Coronary artery (tissue), 2 donors: Measurements from ENCODE around the gene AATK.
"Not testable (repeated sequence)": the region's sequence is repeated elsewhere in the genome, so short reads cannot be mapped to it uniquely, and the experiment has no call there.

Experiments
- DNase-seq: peaks from one replicate; pipeline ENCODE4 v3.0.0-alpha.2; 2017; ENCODE audit warnings: low spot score
- H3K27ac ChIP-seq, 2 donors: fragments of 200-600 bp; sonication (generic); one replicate each; pipeline ENCODE4 v1.5.1; 2016 to 2019
- H3K4me3 ChIP-seq: fragments of 200-600 bp; sonication (generic); 2 replicates; pipeline ENCODE4 v1.5.1; 2016; ENCODE audit warnings: mild to moderate bottlenecking, moderate library complexity
- TF ChIP-seq, protein P1 (sequence below): fragments of 200-600 bp; sonication (generic); IDR thresholded peaks from one replicate; pipeline ENCODE4 v1.5.1; 2019; ENCODE audit warnings: antibody characterized with exemption

The AATK gene

DNA sequence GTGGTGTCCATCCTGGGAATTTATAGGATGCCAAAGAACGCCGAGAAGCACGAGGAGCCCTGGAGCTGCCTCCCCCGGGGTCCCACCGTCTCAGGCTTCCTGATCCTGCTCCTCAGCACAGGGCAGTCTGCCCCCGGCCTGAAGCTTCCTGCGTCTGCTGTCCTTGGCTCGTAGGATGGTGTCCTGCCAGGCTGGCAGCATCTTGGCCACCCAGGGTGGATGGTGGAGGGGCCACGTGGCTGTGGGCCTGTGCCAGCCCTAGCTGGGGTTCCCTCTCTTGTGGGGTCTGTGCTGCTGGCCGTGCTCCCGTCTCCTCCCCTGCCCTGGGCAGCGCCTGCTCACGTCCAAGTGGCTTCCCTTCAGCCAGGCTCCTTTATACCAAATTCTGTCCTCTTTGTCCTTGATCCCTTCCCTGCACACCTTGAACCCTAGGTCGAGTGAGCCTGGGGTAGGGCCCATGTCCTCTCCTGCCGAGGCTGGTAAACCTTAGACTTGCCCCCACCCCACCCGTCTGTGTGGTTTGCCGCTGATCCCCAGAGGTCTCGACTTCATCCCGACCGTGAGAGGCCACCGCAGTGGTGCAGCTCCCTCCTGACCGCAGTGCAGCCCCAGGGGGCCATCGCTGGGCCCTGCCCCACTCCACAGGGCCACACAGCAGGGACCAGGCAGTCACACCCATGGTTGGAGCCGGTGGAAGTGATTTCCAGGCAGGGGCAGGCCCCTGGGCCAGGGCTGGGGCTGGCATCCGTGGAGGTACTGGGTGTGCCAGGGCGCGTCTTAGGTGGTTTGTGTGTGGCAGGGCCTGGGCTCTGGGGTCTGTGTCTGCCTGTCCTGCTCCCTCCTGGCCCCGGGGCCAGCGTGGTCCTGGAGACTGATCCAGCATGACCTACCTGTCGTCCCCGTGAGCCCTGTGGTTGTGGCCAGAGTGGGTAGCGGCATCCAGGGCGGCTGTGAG lies 84.5 kb downstream of the AATK start:
- DNase-seq, result no peak
- no peak overlapping the region for H3K4me3 ChIP-seq
- TF ChIP-seq, protein P1, sequence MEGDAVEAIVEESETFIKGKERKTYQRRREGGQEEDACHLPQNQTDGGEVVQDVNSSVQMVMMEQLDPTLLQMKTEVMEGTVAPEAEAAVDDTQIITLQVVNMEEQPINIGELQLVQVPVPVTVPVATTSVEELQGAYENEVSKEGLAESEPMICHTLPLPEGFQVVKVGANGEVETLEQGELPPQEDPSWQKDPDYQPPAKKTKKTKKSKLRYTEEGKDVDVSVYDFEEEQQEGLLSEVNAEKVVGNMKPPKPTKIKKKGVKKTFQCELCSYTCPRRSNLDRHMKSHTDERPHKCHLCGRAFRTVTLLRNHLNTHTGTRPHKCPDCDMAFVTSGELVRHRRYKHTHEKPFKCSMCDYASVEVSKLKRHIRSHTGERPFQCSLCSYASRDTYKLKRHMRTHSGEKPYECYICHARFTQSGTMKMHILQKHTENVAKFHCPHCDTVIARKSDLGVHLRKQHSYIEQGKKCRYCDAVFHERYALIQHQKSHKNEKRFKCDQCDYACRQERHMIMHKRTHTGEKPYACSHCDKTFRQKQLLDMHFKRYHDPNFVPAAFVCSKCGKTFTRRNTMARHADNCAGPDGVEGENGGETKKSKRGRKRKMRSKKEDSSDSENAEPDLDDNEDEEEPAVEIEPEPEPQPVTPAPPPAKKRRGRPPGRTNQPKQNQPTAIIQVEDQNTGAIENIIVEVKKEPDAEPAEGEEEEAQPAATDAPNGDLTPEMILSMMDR, result no peak
- H3K27ac ChIP-seq, result no peak overlapping the region

DNA sequence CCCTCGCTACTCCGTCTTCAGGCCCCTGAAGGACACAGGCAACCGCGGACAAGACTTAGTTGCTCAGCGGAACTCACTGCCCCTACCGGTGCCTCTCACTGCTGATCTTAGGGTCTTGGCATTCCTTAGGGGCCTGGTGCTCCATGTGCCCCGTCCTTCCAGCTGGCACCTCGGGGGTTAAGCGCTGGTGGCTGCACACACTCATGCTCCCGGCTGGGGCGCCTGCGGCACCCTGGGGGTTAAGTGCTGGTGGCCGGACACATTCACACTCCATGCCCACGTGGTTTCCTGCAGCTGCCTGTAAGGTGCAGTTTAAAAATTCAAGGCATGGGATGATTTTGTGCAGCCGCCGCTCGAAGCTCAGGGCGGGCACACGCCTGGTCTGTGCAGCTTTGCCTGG lies 86.0 kb downstream of the AATK start:
- Histone ChIP-seq H3K27ac (no peak overlapping the region), H3K4me3 (no peak overlapping the region)
- no peak for DNase-seq
- TF ChIP-seq, protein P1, result no peak

DNA sequence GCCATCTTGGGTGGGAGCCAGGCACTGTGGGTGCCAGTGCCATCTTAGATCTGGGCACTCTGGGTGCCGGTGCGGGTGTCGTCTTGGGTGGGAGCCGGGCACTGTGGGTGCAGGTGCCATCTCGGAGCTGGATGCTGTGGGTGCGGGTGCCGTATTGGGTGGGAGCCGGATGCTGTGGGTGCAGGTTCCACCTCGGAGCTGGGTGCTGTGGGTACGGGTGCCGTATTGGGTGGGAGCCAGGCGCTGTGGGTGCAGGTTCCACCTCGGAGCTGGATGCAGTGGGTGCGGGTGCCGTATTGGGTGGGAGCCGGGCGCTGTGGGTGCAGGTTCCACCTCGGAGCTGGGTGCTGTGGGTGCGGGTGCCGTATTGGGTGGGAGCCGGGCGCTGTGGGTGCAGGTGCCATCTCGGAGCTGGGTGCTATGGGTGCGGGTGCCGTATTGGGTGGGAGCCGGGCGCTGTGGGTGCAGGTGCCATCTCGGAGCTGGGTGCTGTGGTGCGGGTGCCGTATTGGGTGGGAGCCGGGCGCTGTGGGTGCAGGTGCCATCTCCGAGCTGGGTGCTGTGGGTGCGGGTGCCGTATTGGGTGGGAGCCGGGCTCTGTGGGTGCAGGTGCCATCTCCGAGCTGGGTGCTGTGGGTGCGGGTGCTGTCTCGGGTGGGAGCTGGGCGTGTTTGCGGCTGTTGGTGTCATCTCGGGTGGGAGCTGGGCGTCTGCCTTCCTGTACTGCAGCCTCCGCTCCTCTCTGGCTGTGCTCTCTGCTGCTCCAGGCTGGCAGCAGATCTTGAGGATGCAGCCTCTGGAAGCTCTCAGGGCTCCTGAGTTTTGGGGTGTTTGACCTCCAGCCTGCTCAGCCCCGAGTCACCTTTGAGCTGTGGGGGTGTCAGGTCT lies 87.8 kb downstream of the AATK start:
- H3K4me3 ChIP-seq, H3K27ac ChIP-seq, DNase-seq: not testable (repeated sequence)

DNA sequence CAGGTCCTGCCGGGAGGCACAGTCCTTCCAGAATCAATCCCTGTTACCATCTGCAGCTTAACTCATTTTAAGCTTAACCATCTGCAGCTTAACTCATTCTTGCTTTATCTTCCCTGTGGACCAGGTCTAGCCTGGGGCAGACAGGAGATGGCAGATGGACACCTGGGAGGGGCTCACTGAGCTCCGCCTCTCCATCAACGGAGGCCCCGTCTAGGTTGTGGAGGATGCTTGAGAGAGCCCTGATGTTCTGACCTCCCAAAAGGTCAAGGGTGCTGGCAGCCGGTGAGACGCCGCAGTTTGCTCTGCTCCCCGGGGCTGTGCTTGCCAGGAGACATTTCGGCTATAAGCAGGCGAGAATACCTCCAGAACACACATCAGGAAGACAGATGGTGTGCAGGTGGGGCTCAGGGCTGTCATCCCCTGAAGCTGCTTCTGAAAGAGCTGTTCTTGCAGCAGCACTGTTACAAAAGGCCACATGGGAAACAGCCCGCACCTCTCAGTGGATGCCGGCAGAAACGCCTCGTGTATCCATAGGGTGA lies 89.8 kb downstream of the AATK start:
- TF ChIP-seq, protein P1, result no peak
- DNase-seq, result no peak
- H3K4me3 ChIP-seq, result no peak overlapping the region
- H3K27ac ChIP-seq, result no peak overlapping the region

DNA sequence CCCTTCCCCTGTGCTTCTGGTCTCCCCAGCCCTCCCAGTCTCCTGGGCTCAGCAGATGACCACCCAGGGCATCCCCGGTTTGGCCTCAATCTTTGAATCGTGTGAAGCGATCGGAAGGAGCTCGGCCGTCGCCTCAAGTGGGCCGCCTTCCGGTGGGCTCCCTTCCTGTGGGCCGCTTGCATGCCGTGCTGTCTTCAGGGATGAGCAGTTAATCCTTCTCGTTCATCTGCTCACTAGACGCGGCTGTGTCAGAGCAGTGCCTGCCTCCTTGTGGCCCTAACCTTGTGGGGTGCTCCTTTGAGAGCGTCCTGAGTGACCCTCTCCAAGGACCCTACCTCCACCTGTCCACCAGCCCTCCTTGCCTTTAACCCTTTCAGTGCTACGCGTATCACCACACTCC lies 90.7 kb downstream of the AATK start:
- Histone ChIP-seq H3K4me3 (no peak overlapping the region), H3K27ac (no peak overlapping the region)
- no peak for DNase-seq
- TF ChIP-seq, protein P1, result no peak

DNA sequence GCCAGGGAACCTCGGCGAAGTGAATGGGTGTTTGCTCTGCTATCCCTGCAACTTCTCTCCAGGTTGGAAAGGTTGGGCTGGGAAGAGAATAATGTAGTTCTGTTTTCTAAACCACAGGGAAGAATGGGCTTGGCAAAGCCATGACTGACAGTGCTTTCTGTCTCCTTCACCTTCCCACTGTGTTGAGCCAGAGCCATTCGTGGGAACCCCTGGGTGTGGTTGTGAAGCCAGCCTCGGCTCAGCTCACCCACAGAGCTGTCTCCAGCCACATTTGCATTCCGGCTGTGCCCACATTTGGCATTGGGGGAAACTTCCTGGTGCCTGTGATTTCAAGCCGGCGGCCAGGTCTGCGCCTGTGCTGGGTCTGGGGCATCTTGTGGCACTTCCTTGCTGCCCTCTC lies 91.1 kb downstream of the AATK start:
- Histone ChIP-seq H3K4me3 (no peak overlapping the region), H3K27ac (no peak overlapping the region)
- DNase-seq, result no peak
- TF ChIP-seq, protein P1, result no peak
